Gastrocnemius medialis (tissue), 4 donors: ENCODE measurements around the gene XAGE5.
"Not testable (repeated sequence)": the region's sequence is repeated elsewhere in the genome, so short reads cannot be mapped to it uniquely, and the experiment has no call there.

Experiments used
- POLR2A ChIP-seq, 2 donors: fragments of 450-650 bp; IDR thresholded peaks; one replicate each; pipeline ENCODE4 v1.6.1; 2017; ENCODE audit warnings: antibody characterized with exemption in 2 of 2, mild to moderate bottlenecking in 2 of 2, moderate library complexity in 2 of 2
- TF ChIP-seq, protein P1 (sequence below), 5 experiments: fragments of 450-650 bp in 3 of 5; fragments of 200-600 bp in 2 of 5; sonication (generic) in 2 of 5; IDR thresholded peaks in 4 of 5; conservative IDR thresholded peaks in 1 of 5; 1 replicate in 4 of 5; 2 replicates in 1 of 5; pipeline ENCODE4 v1.5.1; 2016 to 2019; ENCODE audit warnings: antibody characterized with exemption in 5 of 5, mild to moderate bottlenecking in 3 of 5, moderate library complexity in 3 of 5

DNA sequence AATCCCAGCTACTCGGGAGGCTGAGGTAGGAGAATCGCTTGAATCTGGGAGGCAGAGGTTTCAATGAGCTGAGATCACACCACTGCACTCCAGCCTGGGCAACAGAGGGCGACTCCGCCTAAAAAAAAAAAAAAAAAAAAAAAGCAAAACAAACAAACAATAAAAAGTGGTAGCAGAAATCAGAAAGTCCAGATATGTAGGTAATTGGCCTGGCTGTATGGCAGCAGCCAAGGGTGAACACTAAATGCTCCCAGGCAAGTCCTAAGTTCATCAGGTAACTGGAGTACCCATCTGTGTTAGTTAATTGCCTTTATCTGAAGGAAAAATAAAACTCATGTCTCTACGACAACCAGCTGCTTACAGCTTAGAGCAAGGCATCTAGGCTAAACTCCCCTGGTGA is 45.1 kb upstream of the XAGE5 start:
- TF ChIP-seq, protein P1, sequence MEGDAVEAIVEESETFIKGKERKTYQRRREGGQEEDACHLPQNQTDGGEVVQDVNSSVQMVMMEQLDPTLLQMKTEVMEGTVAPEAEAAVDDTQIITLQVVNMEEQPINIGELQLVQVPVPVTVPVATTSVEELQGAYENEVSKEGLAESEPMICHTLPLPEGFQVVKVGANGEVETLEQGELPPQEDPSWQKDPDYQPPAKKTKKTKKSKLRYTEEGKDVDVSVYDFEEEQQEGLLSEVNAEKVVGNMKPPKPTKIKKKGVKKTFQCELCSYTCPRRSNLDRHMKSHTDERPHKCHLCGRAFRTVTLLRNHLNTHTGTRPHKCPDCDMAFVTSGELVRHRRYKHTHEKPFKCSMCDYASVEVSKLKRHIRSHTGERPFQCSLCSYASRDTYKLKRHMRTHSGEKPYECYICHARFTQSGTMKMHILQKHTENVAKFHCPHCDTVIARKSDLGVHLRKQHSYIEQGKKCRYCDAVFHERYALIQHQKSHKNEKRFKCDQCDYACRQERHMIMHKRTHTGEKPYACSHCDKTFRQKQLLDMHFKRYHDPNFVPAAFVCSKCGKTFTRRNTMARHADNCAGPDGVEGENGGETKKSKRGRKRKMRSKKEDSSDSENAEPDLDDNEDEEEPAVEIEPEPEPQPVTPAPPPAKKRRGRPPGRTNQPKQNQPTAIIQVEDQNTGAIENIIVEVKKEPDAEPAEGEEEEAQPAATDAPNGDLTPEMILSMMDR (IDR thresholded peaks at IDR 0.05 in 4 of 5, conservative IDR thresholded peaks at IDR 0.05 in 1 of 5): not testable (repeated sequence)
- not testable (repeated sequence) for TF ChIP-seq POLR2A (IDR thresholded peaks at IDR 0.05)
